ENCODE measurements around the gene CPA1.

DNA sequence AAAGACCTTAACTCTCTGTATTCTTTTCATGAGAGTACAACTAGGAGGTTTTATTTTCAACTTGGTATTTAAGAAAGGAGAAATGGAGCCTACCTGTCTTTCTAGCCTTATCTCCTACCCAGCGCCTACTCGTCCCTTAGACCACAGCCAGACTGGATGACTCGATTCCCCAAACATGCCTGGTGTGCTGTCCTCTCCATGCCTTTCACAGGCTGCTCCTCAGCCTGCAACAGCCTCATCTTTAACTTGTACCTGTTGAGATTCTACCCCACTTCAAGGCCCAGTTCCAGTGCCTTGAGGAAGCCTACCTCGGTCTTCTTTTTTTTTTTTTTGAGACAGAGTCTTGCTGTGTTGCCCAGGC lies 29.4 kb downstream of the CPA1 start:
- no peak for TF ChIP-seq MEIS1 (CRISPR knock-in tag; IDR thresholded peaks at IDR 0.05; ENCODE audit: borderline replicate concordance)
- TF ChIP-seq ZBTB21 (tag by site-specific recombination; IDR thresholded peaks at IDR 0.05): no peak
- TF ChIP-seq ZNF530 (tag by site-specific recombination; IDR thresholded peaks at IDR 0.05; ENCODE audit: low read depth): no peak
- no peak for TF ChIP-seq ZNF138 (tag by site-specific recombination; IDR thresholded peaks at IDR 0.05; ENCODE audit: borderline replicate concordance)

All from HEK293 (cell line).